Medulla oblongata (tissue), 1 donor: Measurements from ENCODE around the gene SMIM5.

ENCODE experiments used
- DNase-seq: peaks from one replicate; pipeline ENCODE4 v3.0.0-alpha.2; 2015; ENCODE audit errors: extremely low spot score

The SMIM5 gene

GRCh38 chr17:75603123-75603522 lies 30.1 kb upstream of the SMIM5 start:
- DNase-seq, result no peak

- DNase-seq, result no peak
Observed at GRCh38 chr17:75604034-75604695, 29.1 kb upstream of the SMIM5 start.

- DNase-seq, result no peak
Observed at GRCh38 chr17:75605790-75606189, 27.4 kb upstream of the SMIM5 start.

GRCh38 chr17:75607086-75607485 lies 26.1 kb upstream of the SMIM5 start:
- DNase-seq, result no peak

- DNase-seq, result no peak
Observed at GRCh38 chr17:75610103-75610984, 22.9 kb upstream of the SMIM5 start.

- DNase-seq, result no peak
Observed at GRCh38 chr17:75611851-75612429, 21.3 kb upstream of the SMIM5 start.

GRCh38 chr17:75612906-75613626 lies 20.2 kb upstream of the SMIM5 start:
- no peak for DNase-seq

GRCh38 chr17:75614006-75614405 lies 19.2 kb upstream of the SMIM5 start:
- no peak for DNase-seq

GRCh38 chr17:75614556-75615270 lies 18.5 kb upstream of the SMIM5 start:
- no peak for DNase-seq

- DNase-seq, result no peak
Observed at GRCh38 chr17:75615301-75615700, 17.9 kb upstream of the SMIM5 start.

GRCh38 chr17:75616521-75617122 lies 16.6 kb upstream of the SMIM5 start:
- no peak for DNase-seq

- no peak for DNase-seq
Observed at GRCh38 chr17:75617218-75617617, 16.0 kb upstream of the SMIM5 start.

GRCh38 chr17:75617675-75618074 lies 15.6 kb upstream of the SMIM5 start:
- DNase-seq, result no peak

GRCh38 chr17:75619506-75620431 lies 13.5 kb upstream of the SMIM5 start:
- no peak for DNase-seq

GRCh38 chr17:75621489-75621888 lies 11.7 kb upstream of the SMIM5 start:
- no peak for DNase-seq

GRCh38 chr17:75622076-75622475 lies 11.2 kb upstream of the SMIM5 start:
- DNase-seq, result no peak

GRCh38 chr17:75622771-75623273 lies 10.4 kb upstream of the SMIM5 start:
- DNase-seq, result no peak

- DNase-seq, result no peak
Observed at GRCh38 chr17:75623386-75623785, 9.8 kb upstream of the SMIM5 start.

GRCh38 chr17:75624021-75624420 lies 9.2 kb upstream of the SMIM5 start:
- no peak for DNase-seq
